ENCODE data around the gene TFF2.

TFF2 gene

DNA sequence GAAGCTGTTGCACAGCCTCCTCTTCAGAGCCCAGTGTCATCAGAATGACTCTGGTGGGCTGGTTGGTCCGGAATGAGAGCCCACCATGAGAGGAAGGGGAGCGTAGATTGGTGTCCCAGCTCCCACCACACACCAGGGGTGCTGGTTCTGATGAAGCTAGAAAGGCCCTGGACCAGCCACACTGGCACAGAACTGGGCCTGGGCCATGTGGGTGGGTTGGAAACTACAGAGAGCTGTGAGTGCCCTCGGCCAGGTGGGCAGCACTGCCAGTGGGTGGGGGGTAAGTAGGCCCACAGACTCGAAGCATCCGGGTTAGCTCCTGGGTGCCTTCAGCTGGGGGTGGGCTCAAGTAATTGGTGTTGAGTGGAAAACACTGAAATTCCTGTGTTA is 27.2 kb upstream of the TFF2 start:
- DNase-seq (ENCODE audit: low read depth): no peak
- no peak overlapping the region for H3K4me3 ChIP-seq (ENCODE audit: low read depth, low read length)
- TF ChIP-seq, protein P1, sequence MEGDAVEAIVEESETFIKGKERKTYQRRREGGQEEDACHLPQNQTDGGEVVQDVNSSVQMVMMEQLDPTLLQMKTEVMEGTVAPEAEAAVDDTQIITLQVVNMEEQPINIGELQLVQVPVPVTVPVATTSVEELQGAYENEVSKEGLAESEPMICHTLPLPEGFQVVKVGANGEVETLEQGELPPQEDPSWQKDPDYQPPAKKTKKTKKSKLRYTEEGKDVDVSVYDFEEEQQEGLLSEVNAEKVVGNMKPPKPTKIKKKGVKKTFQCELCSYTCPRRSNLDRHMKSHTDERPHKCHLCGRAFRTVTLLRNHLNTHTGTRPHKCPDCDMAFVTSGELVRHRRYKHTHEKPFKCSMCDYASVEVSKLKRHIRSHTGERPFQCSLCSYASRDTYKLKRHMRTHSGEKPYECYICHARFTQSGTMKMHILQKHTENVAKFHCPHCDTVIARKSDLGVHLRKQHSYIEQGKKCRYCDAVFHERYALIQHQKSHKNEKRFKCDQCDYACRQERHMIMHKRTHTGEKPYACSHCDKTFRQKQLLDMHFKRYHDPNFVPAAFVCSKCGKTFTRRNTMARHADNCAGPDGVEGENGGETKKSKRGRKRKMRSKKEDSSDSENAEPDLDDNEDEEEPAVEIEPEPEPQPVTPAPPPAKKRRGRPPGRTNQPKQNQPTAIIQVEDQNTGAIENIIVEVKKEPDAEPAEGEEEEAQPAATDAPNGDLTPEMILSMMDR (IDR thresholded peaks at IDR 0.05; ENCODE audit: control insufficient read depth, extremely low read depth, insufficient read depth): no peak

DNA sequence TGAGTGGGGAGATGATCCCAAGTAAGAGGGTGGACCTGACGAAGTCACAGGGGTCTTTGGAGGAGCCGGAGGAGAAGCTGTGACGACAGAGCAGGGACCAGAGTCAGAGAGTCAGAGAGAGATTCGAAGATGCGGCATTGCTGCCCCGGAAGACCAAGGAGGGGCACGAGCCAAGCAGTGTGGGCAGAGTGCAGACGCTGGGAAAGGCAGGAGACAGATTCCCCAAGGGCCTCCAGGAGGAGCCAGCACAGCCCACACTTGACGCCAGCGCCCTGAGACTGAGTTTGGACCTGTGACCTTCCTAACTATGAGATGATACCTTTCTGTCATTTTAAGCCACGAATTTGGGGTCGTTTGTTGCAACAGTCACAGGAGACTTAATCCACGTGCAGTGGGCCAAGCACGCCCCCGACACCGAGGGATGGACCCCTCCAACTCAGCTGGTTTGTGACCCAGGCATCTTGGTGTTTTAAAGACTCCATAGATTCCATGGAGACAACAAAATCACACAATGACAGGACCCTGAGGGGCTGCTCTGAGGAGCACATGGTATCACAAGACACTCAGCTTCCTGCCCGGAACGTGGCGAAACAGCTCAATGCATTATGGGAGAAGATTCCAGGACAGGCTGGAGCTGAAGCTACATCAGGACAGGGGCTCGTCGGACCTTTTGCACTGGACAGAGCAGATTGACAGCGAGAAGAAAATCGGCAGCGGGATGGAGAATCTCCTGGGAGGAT is 26.6 kb upstream of the TFF2 start:
- no peak overlapping the region for H3K4me3 ChIP-seq (ENCODE audit: low read depth, low read length)
- TF ChIP-seq, protein P1 (IDR thresholded peaks at IDR 0.05; ENCODE audit: control insufficient read depth, extremely low read depth, insufficient read depth): no peak
- DNase-seq (ENCODE audit: low read depth): no peak

DNA sequence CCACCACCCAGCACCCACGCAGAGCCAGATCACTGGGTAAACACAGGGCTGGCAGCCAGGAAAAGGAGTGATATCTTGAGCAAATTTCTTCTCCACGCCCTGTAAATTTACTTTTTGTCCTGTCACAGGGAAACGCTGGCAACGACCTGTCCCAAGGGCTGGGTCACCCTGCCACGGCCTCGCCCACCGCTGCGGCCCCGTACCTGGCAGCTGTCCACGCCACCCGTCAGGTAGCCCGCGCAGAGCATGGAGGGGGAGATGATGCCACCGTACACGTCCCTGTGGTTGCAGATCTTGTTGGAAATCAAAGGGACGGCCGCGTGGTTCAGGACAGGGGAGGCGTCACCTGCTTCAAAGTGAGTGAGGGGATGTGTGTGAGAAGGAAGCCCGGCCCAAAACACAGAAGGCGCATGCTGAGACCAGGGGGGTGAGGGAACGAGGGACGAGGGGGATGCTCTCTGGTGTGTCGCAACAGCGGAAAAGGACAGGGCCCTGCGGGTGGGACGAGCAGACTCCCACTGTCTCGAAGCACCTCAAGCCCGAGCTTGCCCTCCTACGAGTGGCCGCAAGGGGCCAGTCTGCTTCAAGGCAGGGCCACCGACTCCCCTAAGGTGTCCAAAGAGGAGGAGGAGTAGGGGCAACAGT is 25.7 kb upstream of the TFF2 start:
- H3K4me3 ChIP-seq (ENCODE audit: low read depth, low read length): no peak overlapping the region
- TF ChIP-seq, protein P1 (IDR thresholded peaks at IDR 0.05; ENCODE audit: control insufficient read depth, extremely low read depth, insufficient read depth): no peak
- DNase-seq (ENCODE audit: low read depth): no peak

DNA sequence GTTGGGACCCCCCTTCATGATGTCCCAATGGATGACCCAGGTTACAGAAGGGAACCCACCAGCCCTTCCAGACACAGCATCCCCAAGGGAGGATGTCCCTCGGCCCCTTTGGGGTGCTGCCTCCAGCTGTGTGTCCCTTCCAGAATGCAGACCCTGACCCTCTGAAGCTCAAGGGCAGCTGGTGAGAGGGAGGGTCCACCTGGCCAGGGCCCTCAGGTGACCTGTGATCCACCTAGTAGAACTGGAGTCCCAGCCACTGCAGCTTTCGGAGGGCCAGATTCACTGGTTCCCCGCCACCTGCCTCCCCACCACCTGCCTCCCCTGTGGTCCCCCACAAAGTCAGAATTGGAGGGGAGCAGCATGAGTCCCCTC is 25.2 kb upstream of the TFF2 start:
- no peak overlapping the region for H3K4me3 ChIP-seq (ENCODE audit: low read depth, low read length)
- TF ChIP-seq, protein P1 (IDR thresholded peaks at IDR 0.05; ENCODE audit: control insufficient read depth, extremely low read depth, insufficient read depth): no peak
- DNase-seq (ENCODE audit: low read depth): no peak

DNA sequence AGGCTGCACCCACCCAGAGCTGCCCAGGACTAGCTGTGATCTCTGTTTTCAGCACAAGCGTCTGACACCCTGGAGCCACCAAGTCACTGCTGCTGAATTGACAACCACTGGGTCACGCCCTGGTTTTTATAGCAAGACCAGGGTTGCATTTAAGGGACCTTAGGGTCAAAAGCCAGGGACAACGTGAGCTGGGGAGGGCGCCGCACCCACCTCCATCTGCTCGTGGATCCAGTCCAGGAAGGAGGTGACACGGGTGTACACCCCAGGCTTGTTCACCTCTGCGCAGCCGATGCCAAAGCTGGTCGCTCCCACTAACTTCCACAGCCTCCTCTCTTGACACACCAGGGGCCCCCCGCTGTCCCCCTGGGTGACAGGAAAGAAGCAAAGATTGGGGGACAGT is 24.7 kb upstream of the TFF2 start:
- no peak overlapping the region for H3K4me3 ChIP-seq (ENCODE audit: low read depth, low read length)
- DNase-seq (ENCODE audit: low read depth): no peak
- TF ChIP-seq, protein P1 (IDR thresholded peaks at IDR 0.05; ENCODE audit: control insufficient read depth, extremely low read depth, insufficient read depth): no peak

DNA sequence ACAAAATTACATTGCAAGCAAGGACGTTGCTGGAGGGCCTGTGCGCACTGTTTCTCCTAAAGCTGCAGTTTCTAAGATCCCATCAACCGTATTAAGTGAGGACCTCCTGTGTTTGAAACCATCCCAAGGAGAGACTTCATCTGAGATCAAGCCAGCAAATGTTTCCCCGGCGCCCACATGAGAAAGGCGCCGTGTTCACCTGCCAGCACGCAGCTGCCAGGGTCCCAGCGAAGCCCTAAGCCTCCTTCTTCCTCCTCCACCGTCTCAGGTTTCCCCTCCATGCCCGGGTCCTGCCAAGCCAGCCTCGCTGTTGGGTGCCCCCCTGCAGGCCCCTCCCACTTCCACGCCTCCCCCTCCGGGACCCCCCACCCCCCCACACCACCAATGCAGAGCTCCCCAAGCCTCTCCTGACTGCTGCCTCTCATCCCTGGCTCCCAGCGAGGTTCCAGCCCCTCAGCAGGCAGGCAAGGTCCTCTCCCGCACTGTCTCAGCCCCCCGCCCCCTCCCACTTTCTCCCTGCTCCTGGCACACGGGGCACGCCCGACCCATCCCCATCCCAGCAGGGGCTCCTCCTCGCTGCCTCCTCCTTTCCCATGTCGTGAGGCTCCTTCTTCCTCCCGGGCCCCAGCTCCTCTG is 24.2 kb upstream of the TFF2 start:
- no peak overlapping the region for H3K4me3 ChIP-seq (ENCODE audit: low read depth, low read length)
- TF ChIP-seq, protein P1 (IDR thresholded peaks at IDR 0.05; ENCODE audit: control insufficient read depth, extremely low read depth, insufficient read depth): no peak
- DNase-seq (ENCODE audit: low read depth): no peak
